NCI-H510A (cell line): ENCODE results near the gene PLCL1.

Experiments
- DNase-seq: peaks from one replicate; lab custom pipeline; 2025; lab: John Stamatoyannopoulos, UW

PLCL1 gene

GRCh38 chr2:197888321-197888720, 83.9 kb downstream of the PLCL1 start:
- DNase-seq = no peak

- no peak for DNase-seq
These were observed 84.6 kb downstream of the PLCL1 start for GRCh38 chr2:197889041-197889440.

- no peak for DNase-seq
These were observed 85.8 kb downstream of the PLCL1 start for GRCh38 chr2:197890168-197890567.

- no peak for DNase-seq
These were observed 87.6 kb downstream of the PLCL1 start for GRCh38 chr2:197891897-197892442.

- no peak for DNase-seq
These were observed 89.2 kb downstream of the PLCL1 start for GRCh38 chr2:197893403-197894177.

GRCh38 chr2:197894751-197895274, 90.4 kb downstream of the PLCL1 start:
- DNase-seq = no peak

GRCh38 chr2:197897960-197898678, 93.7 kb downstream of the PLCL1 start:
- DNase-seq = no peak

- DNase-seq = no peak
These were observed 100.1 kb downstream of the PLCL1 start for GRCh38 chr2:197904446-197904845.

- DNase-seq = no peak
These were observed 103.8 kb downstream of the PLCL1 start for GRCh38 chr2:197908156-197908555.

GRCh38 chr2:197908990-197909776, 104.8 kb downstream of the PLCL1 start:
- no peak for DNase-seq

- no peak for DNase-seq
These were observed 107.3 kb downstream of the PLCL1 start for GRCh38 chr2:197911667-197912066.

GRCh38 chr2:197913084-197913483, 108.7 kb downstream of the PLCL1 start:
- no peak for DNase-seq

GRCh38 chr2:197914778-197915177, 110.4 kb downstream of the PLCL1 start:
- DNase-seq = no peak

- no peak for DNase-seq
These were observed 111.3 kb downstream of the PLCL1 start for GRCh38 chr2:197915548-197916265.

- DNase-seq = no peak
These were observed 115.1 kb downstream of the PLCL1 start for GRCh38 chr2:197919487-197919886.

- no peak for DNase-seq
These were observed 115.7 kb downstream of the PLCL1 start for GRCh38 chr2:197920088-197920487.

GRCh38 chr2:197920592-197921201, 116.3 kb downstream of the PLCL1 start:
- no peak for DNase-seq

GRCh38 chr2:197924483-197924882, 120.1 kb downstream of the PLCL1 start:
- no peak for DNase-seq

- DNase-seq = no peak
These were observed 120.8 kb downstream of the PLCL1 start for GRCh38 chr2:197925204-197925603.

GRCh38 chr2:197925976-197926375, 121.6 kb downstream of the PLCL1 start:
- DNase-seq = no peak

GRCh38 chr2:197926673-197927072, 122.3 kb downstream of the PLCL1 start:
- DNase-seq = no peak
